GM12874 (cell line): ENCODE measurements around the gene PTPRM.

Source experiments
- TF ChIP-seq, protein P1 (sequence below): IDR thresholded peaks from 2 replicates; pipeline ENCODE4 v1.5.1; 2011; ENCODE audit warnings: low read depth, mild to moderate bottlenecking, control low read depth, low read length, moderate library complexity; ENCODE audit not compliant: insufficient read depth

PTPRM gene

GRCh38 chr18:7592305-7593071 is 25.4 kb downstream of the PTPRM start:
- TF ChIP-seq, protein P1, sequence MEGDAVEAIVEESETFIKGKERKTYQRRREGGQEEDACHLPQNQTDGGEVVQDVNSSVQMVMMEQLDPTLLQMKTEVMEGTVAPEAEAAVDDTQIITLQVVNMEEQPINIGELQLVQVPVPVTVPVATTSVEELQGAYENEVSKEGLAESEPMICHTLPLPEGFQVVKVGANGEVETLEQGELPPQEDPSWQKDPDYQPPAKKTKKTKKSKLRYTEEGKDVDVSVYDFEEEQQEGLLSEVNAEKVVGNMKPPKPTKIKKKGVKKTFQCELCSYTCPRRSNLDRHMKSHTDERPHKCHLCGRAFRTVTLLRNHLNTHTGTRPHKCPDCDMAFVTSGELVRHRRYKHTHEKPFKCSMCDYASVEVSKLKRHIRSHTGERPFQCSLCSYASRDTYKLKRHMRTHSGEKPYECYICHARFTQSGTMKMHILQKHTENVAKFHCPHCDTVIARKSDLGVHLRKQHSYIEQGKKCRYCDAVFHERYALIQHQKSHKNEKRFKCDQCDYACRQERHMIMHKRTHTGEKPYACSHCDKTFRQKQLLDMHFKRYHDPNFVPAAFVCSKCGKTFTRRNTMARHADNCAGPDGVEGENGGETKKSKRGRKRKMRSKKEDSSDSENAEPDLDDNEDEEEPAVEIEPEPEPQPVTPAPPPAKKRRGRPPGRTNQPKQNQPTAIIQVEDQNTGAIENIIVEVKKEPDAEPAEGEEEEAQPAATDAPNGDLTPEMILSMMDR: no peak

- TF ChIP-seq, protein P1: no peak
Observed at GRCh38 chr18:7593218-7593819, 26.2 kb downstream of the PTPRM start.

- TF ChIP-seq, protein P1: no peak
Observed at GRCh38 chr18:7596147-7596546, 29.0 kb downstream of the PTPRM start.

DNA sequence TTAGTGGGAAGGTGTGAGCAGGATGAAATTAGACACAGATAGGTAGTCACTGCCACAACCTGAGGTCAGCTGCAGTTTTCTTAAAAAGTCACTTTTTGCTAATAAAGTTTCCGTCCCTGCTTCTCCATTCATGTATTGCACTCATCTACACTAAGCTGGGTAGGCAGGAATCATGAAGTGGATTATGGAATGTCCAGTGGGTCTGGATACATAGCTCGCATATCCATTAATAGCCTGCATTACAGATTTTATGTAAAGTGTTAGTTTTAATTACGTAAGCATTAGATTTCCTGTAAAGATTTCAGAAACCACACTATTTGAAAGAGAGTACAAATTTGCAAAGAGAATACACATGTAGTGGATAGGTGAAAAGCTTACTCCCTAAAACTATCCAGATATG is 30.4 kb downstream of the PTPRM start:
- TF ChIP-seq, protein P1: no peak

- TF ChIP-seq, protein P1: no peak
Observed at GRCh38 chr18:7598167-7599047, 31.3 kb downstream of the PTPRM start.

DNA sequence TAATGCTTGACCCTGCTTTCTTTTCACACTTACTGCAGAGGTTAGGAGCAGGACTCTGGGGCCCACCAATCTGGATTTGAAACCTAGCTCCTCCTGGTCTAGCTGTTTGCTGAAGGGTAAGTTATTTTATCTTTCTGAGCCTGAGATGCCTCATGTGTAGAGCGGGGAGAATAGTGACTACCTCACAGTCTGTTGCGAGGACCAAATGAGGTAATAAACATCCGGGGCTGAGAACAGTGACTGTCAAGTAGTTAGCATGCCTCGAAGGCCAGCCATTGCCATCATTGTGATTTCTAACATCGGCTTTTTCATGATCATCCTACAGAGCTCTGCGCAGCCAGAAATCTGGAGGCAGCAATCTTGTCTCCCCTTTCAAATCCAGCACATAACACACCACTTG is 32.9 kb downstream of the PTPRM start:
- TF ChIP-seq, protein P1: no peak
